OCI-LY1 (cell line): Measurements from ENCODE around the gene RPL22L1.
"Not testable (repeated sequence)": the region's sequence is repeated elsewhere in the genome, so short reads cannot be mapped to it uniquely, and the experiment has no call there.

Experiments
- CTCF ChIP-seq: fragments of 200-600 bp; sonication (generic), shearing (Covaris generic); IDR thresholded peaks from 2 replicates; pipeline ENCODE4 v1.5.1; 2017; ENCODE audit warnings: mild to moderate bottlenecking, antibody characterized with exemption, low read length, moderate library complexity, mixed read lengths
- EZH2 ChIP-seq: fragments of 200-600 bp; sonication (generic), shearing (Covaris generic); IDR thresholded peaks from 2 replicates; pipeline ENCODE4 v1.8.0; 2017; ENCODE audit warnings: borderline replicate concordance, mixed run types, mild to moderate bottlenecking, antibody characterized with exemption, low read length, moderate library complexity, mixed read lengths

- not testable (repeated sequence) for TF ChIP-seq EZH2, CTCF
Observed at GRCh38 chr3:170823562-170823961, 46.4 kb downstream of the RPL22L1 start.
